Hematopoietic multipotent progenitor cell treated with erythropoietin and hydrocortisone succinate and interleukin-3 and kit ligand, for 6 days (in vitro differentiated cells): Measurements from ENCODE around the gene STK10.
A peak's percentile ranks its signal among the peaks of the same experiment; 100 is the strongest.

Experiments
- DNase-seq: peaks from one replicate; pipeline ENCODE4 v3.0.0-alpha.2; 2015

Gene STK10

DNA sequence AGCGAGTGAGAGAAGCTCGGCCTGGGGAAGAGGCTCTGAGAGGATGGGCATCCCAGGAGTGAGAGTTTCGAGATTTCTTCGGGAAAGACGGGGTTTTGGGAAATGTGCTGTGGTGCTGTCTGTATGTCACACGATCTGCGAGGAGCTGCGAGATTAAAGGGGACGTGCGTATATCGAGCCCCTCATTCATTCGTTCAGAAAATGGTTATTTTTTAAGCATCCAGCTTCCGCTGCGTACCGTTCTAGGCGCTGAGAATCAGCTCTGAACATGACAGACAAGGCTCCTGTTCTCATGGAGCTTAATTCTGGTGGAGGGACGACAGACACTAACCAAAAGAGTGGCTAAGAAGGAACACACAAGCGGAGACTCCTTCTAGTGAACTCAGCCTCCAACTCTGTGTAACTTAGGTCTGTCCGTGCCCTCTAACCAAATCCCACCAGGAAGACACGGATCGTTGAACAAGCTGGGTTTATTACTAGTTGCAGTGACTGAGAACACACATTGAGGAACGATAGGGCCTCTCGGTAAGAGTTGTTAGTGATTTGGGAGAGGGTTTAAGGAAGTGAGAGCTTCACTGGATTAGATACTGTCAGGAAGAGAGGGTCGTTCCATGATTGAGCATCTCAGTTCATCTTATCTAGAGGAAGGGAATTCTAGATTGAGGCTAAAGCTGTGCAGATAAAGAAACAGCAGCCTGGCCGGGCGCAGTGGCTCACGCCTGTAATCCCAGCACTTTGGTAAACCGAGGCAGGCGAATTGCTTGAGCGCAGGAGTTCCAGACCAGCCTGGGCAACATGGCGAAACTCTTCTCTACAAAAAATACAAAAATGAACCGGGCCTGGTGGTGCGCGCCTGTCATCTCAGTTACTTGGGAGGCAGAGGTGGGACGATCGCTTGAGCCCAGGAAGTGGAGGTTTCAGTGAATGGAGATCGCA lies 180.6 kb downstream of the STK10 start:
- peak; percentile 43 for DNase-seq

DNA sequence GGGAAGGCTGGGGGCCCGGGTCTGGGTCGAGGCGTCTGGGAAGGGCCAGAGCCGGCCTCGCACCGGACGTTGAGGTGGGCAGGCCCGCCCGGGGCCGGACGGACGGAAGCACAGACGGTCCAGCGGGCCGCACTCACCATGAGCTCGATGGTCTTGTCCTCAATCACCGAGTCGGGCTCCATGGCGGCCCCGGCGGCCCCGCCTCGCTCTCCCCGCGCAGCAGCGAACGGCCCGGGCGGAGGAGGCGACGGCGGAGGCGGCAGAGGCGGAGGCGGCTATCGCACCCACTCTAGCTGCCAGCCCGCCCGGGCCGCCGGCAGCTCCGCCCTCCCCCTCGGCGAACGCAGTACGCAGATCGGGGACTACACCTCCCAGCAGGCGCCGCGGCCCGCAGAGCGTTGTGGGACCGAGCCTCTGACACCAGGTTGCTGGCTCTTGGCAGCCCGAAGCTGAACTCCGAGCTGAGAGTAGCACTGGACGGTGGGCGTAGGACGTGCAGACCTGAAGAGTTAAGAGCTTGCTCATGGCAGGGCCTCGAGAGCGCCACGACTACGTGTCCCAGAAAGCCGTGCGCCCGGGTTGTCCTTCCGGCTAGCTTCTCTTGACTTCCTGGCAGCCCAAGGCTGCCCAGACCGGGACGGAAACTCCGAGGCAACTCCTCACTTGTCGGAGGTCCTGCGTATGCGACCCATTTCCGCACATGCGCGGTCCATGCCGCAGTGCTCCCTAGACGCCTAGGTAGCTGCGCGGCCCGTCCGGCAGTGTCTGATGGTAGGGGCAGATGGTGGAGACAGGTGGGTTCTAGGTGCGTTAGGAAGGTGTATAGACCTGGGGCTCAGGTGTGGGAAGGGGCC lies 181.5 kb downstream of the STK10 start, which contains the start of gene FBXW11:
FBXW11 (minus strand) TSS at position 318 of the 854 bp plus-strand sequence; CDS start at position 182, 136 bp downstream.
- peak; percentile 98 for DNase-seq

DNA sequence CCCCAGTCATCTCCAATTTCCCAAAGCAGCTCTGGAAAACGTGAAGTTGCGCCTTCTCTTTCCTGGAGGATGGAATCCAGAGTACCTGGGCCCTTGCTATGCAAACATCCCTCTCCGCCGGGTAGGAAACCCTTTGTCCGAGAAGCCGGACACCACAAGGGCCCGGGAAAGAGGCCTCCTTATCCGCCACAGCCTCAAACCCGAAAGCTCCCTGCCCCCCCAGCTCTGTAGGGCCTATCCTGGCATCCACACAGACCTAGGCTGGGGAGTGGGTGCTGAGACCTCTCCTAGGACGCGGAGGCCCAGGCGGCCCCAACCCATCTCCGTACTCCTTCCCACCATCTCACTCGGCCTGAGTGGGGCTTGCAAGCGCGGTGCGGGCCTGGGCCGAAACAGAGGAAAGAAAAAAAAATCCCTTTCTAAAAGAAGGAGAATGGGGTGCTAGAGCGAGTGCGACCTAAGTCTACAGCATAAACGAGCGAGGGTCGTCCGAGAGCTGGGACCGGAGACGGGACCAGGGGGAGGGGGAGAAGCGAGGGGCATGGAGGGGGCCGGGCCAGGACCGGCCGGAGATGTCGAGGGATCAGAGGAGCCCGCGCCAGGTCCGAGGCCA lies 182.2 kb downstream of the STK10 start:
- peak; percentile 35 for DNase-seq

DNA sequence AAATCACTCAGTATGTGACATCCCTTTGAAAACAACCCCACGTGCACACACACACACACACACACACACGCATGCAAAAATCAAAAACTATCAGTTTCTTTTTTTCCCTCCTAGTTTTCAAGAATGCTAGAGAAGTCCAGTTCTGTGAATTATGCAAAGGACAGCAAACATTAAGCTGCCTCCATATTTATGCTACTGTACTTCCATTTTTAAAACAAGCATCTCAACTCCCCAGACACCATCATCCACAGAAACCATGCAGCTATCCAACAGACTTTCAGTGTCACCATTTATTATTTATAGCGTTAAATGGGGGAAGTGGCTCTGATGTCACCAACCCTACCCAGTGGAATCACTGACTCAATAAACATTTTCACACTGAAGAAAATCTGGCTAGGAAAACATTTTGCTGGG lies 183.2 kb downstream of the STK10 start:
- peak; percentile 48 for DNase-seq

DNA sequence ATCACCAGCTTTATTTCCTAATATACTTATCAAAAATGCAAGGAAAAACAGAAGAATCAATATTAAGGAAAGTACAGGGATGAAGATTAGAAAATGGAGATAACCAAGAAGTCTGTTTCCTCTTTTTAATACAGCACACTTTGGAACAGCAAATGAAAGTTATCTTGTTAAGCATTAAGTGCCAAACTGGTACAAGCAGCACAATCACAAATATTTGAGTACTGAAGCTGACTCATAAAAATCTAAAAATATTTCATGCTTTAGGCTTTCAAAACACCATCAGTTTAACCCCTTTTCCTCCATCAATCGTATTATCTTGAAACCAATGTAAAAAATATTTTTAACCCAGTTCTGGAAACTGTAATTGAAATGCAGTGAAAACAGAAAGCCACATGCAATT lies 184.3 kb downstream of the STK10 start:
- peak; percentile 25 for DNase-seq

DNA sequence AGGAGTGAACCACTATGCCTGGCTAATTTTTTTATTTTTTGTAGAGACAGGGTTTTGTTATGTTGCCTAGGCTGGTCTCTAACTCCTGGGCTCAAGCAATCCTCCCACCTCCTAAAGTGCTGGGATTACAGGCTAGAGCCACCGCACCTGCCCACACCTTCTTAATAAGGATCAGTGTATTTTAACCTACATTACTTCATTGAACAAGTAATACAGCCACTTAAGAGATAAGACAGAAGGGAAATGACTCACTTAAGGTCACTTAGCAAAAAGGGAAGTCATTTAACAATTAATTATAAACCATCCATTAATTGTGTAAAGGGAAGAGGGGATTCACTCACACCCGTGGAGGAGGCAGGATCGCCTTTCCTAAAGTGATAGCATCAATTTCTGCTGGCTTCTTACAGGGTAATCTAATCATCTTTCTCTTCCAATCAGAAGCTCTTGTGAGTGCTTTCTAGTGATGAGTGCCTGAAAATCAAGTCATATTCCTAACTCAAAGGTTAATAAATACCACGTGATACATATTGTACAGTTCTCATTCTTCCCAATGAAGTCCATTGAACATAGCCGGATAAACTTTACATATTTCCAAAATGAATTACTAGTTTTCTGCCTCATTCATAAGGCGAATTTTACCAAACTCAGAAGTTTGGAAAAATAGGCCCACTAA lies 185.0 kb downstream of the STK10 start:
- DNase-seq = peak; percentile 39

DNA sequence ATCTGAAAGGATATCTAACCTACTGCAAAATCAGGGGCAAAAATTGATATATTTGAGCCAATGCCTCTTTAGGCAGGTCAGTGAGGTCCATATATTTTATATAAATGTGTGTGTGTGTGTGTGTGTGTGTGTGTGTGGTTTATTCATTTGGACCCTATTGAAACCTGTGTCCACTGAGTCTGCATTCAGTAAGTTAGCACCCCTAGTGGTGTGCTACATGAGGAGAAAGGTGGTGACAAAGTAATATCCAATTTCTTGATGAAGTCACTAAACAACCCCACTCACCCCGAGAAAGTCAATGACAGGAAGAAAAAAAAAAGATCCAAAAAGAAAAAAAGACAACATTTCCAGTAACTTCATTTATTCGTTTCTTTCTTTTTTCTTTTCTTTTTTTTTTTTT lies 185.7 kb downstream of the STK10 start:
- DNase-seq = peak; percentile 69

DNA sequence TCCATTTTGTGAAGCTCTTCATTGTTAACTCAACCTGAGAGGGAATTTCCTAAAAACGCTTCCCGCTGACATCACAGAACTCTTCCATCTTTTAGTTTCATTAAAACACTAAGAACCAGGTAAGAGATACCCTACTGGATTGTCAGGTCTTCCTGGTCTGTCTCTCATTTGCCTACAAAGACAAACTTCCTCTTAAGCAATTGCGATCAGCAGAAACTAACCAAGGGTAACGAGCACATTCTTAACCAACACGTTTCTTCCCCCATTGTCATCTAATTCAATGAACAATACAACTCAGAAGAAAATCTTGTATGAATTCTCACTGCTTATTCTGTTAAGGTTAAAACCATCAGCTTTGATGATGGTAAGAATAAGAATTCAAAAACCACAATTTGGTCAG lies 188.1 kb downstream of the STK10 start:
- DNase-seq = peak; percentile 29

DNA sequence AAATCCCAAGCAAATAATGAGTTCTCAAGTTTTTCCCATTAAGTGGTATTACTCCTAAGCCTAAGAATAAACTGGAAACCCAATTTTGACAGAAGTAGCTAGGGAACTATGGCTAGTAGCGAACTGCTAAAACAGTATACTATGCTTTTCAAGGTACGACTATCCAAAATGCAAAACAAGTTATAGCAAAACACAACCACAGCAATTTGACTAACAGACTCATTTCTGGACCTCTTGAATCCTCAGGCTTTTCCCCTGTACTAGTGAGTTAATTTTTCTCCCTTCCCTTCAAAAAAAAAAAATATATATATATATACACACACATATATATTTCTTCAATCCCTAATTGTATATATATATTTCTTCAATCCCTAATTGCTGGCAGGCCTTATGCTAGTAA lies 188.9 kb downstream of the STK10 start:
- no peak for DNase-seq

DNA sequence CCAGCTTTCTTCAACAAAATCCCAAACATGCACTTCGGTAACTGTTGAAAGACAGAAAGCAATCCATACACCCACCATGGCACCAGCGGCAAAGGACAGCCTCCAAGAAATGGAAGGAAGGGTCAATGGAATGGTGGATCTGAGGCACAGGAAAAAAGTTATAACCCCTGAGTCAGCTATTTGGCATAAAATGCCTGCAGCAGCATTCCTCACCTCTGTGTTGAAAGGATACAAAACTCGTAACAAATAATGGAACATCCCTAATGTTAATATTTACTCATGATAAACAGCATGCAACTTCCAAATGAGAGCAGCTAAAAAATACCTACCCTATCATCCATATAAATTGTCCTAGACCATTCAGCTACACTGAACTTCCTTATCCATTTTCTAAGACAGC lies 191.0 kb downstream of the STK10 start:
- DNase-seq = no peak

DNA sequence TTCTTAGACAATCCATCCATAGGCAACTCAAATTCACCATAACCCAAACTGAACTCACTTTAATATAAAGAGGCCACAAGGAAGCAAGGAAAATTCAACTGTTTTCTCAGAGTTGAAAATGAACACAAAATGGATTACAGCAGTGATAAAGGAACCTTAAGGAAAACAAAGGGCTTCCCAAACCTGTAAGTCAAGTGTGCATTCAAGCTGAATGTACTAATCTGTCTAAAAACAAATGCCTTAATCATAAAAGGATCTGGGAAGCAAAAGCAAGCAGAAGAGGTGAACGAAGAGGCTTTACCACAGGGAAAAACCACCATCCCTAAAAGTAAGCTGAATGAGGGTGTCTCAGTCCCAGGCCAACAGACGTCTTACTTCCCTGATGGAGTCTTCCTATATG lies 195.2 kb downstream of the STK10 start:
- DNase-seq = no peak

DNA sequence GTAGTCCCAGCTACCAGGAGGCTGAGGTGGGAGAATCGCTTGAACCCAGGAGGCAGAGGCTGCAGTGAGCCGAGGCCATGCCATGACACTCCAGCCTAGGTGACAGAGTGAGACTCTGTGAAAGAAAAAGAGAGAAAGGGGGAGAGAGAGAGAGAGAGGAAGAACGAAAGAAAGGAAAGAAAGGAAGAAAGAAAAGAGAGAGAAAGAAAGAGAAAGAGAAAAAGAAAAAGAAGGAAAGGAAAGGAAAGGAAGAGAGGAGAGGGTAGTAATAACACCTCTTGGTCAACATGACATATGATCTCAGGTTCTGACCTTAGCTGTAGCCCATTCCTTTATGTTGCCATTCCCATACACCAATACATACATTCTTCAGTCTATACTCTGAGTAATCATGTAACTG lies 195.7 kb downstream of the STK10 start:
- DNase-seq = no peak
